ENCODE results near the gene HORMAD1.
"Not testable (repeated sequence)": the region's sequence is repeated elsewhere in the genome, so short reads cannot be mapped to it uniquely, and the experiment has no call there.

HORMAD1 gene, protein sequence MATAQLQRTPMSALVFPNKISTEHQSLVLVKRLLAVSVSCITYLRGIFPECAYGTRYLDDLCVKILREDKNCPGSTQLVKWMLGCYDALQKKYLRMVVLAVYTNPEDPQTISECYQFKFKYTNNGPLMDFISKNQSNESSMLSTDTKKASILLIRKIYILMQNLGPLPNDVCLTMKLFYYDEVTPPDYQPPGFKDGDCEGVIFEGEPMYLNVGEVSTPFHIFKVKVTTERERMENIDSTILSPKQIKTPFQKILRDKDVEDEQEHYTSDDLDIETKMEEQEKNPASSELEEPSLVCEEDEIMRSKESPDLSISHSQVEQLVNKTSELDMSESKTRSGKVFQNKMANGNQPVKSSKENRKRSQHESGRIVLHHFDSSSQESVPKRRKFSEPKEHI

DNA sequence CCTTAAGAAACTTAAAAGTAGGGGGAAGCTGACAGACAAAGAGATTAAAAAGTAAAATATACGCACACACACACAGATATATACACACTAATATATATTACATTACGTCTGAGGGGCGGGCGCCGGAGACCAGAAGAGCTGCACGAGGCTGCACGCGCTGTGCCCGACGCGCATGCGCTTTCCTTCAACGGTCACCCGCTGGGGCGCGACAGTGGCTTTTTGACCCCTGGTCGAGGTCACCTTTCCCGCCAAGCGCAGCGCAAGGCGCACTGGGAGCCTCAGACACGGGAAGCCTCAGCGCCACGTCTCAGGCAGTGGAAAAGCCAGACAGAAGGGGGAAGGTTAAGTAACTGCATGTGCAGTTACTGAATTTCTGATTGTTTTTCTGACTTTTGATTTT lies at the start of gene HORMAD1:
HORMAD1 (minus strand) TSS at position 193 of the 400 bp plus-strand sequence. CDS start 1,390 bp downstream, outside the sequence.
- DNase-seq: no peak

DNA sequence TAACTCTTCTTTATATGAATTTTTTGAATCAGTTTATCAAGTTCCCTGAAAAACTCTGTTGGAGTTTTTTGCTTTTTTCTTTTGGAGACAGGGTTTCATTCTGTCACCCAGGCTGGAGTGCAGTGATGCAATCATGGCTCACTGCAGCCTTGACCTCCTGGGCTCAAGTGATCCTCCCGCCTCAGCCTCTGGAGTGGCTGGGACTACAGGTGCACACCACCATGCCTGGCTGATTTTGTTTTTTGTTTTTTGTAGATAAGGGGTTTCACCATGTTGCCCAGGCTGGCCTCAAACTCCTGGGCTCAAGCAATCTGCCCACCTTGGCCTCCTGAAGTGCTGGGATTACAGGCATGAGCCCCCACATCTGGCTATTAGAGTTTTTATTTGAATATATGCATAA lies 47.0 kb upstream of the HORMAD1 start:
- DNase-seq: not testable (repeated sequence)

DNA sequence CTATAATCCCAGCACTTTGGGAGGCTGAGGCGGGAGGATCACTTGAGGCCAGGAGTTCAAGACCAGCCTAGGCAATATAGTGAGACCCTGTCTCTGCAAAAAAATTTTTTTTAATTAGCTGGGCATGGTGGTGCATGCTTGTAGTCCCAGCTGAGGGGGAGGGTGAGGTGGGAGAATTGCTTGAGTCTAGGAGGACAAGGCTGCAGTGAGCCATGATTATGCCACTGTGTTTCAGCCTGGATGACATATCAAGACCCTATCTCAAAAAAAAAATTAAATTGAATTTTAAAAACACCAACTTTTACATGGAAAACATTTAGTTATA lies 45.2 kb upstream of the HORMAD1 start:
- not testable (repeated sequence) for DNase-seq

DNA sequence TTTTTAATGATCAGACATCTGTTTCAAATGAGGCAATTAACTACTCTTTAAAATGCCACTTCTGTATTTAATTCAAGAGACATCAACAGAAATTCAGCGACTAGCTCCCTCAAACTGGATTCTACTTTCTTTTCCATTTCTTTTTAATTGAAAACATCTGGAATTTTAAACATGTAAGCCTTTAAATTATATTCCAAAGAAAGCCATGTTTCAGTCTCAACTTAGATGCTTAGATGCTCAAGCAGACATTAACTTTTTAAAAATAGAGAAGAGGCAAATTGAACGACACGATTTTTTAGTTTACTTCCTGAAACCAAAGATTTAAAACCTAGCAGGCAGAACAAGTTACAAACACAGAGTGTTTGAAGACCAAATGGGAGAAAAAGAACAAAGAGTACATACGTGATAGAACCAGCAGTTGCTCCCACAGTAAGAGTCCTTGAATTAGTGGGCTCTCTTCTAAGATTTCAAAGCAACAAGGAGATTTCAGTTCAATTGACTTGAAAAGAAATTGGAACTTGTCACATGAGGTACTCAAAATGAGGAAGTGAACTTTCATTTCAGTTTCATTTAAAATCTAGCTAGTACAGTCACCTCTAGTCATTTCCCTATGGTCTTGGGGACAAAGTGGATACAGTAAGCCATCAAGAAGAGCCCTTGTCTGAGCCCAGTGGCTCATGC lies 44.7 kb upstream of the HORMAD1 start, which contains the start of gene CTSS:
CTSS (minus strand) TSS at position 483 of the 681 bp plus-strand sequence. CDS start 1,015 bp downstream, outside the sequence.
- DNase-seq: no peak

DNA sequence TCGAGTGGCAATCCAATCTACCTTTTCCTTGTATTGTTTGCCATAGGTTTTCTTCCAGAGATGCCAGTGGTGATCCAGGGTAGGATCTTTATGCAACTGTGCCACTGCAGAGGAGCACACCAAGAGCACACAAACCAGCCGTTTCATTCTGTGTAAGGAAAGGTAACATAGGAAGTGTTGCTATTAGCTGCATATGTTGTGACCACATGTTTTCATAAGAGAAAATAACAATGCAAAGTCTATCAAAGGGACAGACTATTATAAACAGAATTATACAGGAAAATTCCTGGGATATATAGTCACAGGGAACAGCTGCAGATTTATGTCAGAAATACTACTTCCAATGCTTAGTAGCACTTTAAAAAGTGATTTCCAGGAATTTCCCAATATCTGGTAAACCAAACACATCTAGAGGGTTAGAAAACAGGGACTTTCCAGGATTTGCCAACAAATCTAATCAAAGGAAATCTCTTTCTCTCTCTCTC lies 44.0 kb upstream of the HORMAD1 start:
- peak; percentile 41 for DNase-seq

DNA sequence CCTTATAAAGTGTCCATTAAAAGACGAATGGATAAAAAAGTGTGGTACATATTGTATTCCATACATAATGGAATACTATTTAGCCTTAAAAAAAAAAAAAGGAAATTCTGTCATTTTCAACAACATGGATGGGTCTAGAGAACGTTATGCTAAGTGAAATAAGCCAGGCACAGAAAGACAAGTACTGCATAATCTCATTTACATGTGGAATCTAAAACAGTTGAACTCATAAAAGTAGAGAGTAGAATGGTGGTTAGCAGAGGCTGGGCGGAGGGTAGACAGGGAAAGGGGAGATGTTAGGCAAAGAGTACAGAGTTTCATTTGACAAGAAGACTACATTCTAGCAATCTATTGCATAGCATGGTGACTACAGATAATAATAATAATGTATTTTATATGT lies 42.3 kb upstream of the HORMAD1 start:
- DNase-seq: no peak

DNA sequence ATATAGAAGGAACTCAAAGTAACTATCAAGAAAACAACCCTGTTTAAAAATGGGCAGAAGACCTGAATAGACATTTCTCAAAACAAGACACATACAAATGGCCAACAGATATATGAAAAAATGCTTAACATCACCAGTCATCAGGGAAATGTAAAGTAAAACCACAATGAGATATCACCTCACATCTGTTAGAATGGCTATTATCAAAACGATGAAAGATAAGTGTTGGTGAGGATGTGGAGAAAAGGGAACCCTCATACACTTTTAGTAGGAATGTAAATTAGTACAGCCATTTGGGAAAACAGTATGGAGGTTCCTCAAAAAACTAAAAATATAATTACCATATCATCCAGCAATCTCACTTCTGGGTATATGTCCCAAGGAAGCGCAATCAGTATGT lies 41.9 kb upstream of the HORMAD1 start:
- no peak for DNase-seq

DNA sequence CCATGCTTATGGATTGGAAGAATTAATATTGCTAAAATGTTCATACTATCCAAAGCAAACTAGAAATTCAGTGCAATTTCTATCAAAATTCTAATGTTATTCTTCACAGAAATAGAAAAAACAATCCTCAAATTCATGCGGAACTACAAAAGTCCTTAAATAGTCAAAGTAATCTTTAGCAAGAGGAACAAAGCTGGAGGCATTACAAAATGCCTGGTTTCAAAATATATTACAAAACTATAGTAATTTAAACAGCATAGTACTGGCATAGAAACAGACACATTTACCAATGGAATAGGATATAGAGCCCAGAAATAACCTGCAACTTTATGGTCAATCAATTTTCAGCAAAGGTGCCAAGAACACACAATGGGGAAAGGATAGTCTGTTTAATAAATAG lies 41.1 kb upstream of the HORMAD1 start:
- no peak for DNase-seq

DNA sequence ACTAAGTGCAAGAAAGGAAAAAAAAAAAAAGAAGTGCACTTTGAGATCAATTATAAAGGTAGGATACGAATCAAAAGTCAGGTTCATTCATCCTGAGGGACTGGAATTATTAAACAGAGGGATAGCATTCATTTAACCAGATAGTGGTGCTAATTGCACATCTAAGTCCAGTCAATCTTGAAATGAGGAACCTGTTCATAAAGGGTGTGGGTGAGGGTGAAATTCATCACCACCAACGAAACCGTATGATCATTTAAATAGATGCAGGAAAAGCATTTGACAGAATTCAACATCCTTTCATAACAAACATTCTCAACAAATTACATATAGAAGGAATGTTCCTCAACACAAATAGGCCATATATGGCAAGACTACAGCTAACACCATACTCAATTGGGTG lies 39.3 kb upstream of the HORMAD1 start:
- no peak for DNase-seq

DNA sequence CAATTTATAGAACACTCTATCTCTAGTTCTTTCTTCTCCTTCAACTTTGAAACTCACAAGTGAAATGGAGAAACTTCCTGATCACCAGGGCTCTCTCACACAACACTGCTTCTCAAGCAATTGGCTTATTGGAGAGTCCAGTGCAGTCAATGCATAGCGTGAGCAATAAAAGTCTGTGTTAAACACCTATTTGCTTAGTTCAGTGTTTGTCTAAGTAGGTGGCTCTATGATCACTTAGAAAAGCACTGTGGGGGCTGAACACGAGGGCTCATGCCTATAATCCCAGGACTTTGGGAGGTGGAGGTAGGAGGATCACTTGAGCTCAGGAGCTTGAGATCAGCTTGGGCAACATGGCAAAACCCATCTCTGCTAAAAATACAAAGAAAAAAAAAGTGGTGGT lies 32.7 kb upstream of the HORMAD1 start:
- no peak for DNase-seq

DNA sequence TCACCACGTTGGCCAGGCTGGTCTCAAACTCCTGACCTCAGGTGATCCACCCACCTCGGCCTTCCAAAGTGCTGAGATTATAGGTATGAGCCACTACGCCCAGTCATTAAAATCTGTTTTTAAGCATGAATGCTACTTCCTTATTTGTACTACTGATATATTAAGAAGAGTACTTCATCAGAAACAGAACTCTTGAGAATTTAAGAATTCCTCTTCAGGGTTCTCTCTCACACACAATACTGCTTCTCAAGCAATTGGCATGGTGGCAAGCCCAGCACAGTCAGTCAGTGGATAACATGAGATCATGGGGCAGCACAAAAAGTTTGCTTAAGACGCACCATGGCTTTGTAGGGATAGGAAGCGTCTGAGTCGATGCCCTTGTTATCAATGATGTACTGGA lies 30.7 kb upstream of the HORMAD1 start:
- no peak for DNase-seq

DNA sequence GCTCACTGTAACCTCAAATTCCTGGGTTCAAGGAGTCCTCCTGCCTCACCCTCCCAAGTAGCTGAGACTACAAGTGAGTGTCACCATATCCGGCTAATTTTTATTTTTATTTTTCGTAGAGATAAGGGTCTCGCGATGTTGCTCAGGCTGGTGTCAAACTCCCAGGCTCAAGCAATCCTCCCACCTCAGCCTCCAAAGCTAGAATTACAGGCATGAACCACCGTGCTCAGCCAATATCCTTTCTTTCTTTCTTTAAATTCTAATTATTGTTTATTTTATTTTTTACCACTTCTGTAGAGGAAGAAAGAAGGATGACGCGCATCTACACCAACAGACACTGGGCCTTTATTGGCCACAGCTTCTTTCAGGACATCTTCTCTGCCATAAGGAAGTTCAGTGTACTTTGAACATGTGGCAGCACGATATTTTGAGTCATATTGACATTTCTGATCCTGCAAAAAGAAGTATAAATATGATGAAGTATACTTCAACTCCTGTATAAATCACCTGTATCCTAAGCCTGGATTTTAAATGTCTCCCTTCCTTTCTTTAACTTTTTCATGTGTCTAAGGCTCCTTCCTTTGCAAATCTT lies 29.1 kb upstream of the HORMAD1 start:
- no peak for DNase-seq

DNA sequence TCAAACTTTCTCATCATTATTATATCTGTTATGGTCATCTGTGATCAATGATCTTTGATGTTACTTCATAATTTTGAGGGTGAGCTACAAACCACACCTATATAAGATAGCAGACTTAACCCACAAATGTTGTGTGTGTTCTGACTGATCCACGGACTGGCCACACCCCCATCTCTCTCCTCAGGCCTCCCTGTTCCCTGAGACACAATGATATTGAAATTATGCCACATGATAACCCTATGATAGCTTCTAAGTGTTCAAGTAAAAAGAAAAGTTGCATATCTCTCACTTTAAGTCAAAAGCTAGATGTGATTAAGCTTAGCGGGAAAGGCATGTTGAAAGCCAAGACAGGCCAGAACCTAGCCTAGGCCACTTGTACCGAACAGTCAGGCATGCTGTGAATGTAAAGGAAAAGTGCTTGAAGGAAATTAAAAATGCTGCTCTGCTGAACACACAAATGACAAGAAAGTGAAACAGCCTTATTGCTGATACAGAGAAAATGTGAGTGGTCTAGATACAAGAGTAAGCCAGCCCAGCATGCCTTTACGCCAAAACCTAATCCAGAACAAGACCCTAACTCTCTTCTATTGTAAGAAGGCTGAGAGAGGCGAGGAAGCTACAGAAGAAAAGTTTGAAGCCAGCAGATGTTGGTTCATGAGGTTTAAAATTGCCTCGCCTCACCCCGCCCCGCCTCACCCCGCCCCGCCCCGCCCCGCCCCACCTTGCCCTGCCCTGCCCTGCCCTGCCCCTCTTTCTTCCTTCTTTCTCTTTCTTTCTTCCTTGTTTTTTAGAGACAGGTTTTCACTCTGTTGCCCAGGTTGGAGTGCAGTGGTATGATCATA lies 28.4 kb upstream of the HORMAD1 start:
- DNase-seq: no peak

DNA sequence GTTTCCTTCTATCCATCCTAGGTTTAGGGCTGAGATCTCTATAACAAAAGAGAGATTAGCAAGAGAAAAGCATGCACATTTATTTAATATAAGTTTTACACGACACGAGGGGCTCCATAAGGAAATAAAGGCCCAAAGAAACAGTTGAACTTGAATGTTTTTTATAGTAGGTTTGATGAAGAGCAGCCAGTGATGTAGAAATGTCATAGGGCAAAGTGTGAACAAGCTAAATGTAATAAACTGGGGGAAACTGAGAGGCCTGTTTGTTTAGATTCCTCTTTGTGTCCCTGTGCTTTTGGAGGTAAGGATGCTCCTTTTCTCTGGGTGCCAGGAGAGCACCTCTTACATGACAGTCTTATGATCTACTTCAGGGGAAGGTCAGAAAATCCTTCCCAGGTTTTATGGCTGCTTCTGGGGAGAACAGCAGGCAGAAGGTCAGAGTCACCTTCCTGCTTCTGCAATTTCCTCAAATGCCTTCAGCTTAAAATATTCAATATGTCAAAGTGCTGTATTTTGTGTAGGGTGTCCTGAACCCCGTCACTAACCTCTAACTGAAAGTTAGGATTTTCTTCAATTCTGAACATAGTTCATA lies 9.5 kb upstream of the HORMAD1 start:
- DNase-seq: no peak

DNA sequence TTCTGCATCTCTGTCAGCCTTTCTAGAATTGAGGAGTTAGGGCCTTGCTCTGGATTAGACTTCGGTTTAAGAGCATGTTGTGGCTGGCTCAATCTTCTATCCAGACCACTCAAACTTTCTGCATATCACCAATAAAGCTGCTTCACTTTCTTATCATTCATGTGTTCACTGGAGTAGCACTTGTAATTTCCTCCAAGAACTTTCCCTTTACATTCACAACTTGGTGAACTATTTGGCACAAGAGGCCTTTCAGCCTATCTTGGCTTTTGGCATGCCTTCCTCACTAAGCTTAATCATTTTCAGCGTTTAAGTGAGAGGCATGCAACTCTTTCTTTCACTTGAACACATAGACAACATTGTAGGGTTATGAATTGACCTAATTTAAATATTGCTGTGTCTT lies 3.6 kb upstream of the HORMAD1 start:
- DNase-seq: no peak

DNA sequence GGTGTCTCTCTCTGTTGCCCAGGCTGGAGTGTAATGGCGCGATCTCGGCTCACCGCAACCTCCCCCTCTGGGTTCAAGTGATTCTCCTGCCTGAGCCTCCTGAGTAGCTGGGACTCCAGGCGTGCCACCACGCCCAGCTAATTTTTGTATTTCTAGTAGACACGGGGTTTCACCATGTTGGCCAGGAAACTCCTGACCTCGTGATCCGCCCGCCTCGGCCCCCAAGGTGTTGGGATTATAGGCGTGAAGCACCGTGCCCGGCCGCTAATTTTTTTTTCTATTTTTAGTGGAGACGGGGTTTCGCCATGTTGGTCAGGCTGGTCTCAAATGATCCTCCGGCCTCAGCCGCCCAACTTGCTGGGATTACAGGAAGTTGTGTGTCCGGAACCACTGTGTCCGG lies 597 bp downstream of the HORMAD1 start:
- no peak for DNase-seq

DNA sequence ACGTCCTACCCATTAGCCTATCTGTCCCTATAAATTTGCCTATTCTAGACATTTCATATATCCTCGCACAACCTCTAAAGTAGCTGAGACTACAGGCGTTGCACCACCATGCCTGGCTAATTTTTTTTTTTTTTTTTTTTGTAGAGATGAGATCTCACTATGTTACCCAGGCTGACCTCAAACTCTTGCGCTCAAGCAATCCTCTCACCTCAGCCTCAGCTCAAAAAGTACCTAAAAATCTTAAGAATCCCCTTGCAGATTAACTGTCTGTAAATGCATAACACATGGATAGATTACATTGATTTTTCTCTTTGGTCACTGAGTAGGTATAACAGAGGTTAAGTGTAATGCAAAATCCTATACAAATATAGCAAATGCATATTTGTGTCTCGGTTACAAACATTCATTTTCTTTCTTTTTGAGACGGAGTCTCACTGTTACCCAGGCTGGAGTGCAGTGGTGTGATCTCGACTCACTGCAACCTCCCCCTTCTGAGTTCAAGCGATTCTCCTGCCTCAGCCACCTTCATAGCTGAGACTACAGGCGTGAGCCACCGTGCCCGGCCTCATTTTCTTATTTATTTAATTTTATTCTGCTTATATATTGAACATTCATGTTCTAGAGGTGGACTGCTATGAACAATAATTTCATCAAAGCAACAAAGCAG lies 2.3 kb downstream of the HORMAD1 start:
- DNase-seq: no peak

DNA sequence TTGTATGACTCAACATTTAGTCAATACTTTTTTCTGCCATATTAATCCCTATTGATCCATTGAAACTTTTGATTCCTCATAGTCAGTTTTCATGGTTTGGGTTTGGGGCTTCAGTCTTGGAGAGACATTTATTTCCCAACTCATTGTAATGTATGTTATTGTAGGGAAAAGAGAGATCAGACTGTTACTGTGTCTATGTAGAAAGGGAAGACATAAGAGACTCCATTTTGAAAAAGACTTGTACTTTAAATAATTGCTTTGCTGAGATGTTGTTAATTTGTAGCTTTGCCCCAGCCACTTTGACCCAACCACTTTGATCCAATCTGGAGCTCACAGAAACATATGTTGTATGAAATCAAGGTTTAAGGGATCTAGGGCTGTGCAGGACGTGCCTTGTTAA lies 11.7 kb downstream of the HORMAD1 start:
- not testable (repeated sequence) for DNase-seq

DNA sequence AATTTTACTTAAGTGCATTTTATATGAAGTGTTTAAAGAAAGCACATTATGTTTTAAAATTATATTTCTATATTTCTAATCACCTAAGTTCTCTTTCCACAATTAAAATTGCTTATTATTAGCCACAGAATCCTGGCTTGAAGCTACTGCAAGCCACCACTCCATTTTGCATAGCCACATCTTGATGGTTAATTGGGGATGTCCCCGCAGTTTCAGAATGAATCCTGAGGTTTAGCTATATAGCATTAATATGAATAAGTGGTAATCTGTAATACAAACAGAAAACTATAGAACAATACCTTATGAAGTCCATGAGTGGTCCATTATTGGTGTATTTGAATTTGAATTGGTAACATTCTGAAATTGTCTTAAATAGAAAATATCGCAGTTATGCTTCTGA lies 12.1 kb downstream of the HORMAD1 start:
- DNase-seq: no peak

DNA sequence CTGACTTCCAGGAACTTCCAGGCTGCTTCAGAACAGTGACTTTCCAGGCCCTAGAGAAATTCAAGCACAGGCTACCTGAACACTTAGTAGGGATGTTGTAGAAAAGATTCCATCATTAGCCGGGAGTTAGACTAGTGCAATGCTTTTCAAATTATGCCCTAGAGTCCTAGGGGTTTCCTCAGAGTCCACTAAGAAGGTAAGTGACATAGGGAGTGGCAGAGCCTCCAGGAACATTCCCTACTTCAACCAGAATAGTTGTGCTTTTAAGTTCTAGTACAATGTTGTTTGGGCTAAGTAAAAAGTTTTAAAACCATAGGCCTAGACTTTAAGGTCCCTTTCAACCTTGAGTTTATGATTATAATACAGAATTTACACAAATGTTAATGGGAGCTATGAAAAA lies 14.6 kb downstream of the HORMAD1 start:
- DNase-seq: no peak

DNA sequence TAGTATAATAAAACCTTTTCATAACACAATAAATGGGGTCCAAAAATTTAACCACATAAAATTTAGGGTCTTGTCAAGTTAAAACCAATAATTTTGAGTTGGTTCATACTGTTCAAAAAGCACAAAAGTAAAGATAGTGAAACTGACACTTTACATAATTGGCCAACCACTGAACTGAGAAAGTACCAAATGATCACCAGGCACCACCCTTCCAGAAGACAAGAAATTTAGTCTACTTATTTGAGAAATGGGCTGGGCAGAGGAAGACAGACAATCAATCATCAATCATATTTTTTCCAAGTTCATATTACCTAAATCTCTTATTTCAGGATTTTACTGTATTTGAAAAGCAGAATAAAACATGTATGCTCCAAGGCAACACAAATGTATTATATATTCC lies 17.3 kb downstream of the HORMAD1 start:
- no peak for DNase-seq

All from NCI-H226 (cell line).